Prostate gland (tissue), 2 donors: ENCODE results near the gene DUSP8. TPM values are rescaled to one million over a fixed set of nuclear protein-coding genes. Genes with fewer than 3 reads are reported as not detected.
"Not testable (repeated sequence)": the region's sequence is repeated elsewhere in the genome, so short reads cannot be mapped to it uniquely, and the experiment has no call there.

ENCODE experiments used
- DNase-seq: peaks from one replicate; pipeline ENCODE4 v3.0.0-alpha.2; 2019; ENCODE audit warnings: low spot score
- H3K27ac ChIP-seq, 2 donors: fragments of 200-600 bp; sonication (generic); 2 replicates each; pipeline ENCODE4 v1.5.1; 2017 to 2019
- H3K27me3 ChIP-seq: fragments of 200-600 bp; sonication (generic); replicated peaks from 2 replicates; pipeline ENCODE4 v1.5.1; 2019; ENCODE audit not compliant: insufficient read depth
- H3K36me3 ChIP-seq, 2 donors: fragments of 200-600 bp; sonication (generic); 1 replicate in 1 of 2; 2 replicates in 1 of 2; pipeline versions ENCODE4 v1.5.1 to v1.8.1; 2017 to 2019
- H3K4me1 ChIP-seq: fragments of 200-600 bp; sonication (generic); replicated peaks from 2 replicates; pipeline ENCODE4 v1.5.1; 2019
- H3K4me3 ChIP-seq, 2 donors: fragments of 200-600 bp; sonication (generic); 2 replicates each; pipeline ENCODE4 v1.5.1; 2017 to 2019
- H3K9me3 ChIP-seq: fragments of 200-600 bp; sonication (generic); 2 replicates; pipeline ENCODE4 v1.5.1; 2017
- CTCF ChIP-seq, 4 experiments: fragments of 200-600 bp in 2 of 4; fragments of 450-650 bp in 2 of 4; sonication (generic) in 2 of 4; IDR thresholded peaks; 1 replicate in 3 of 4; 2 replicates in 1 of 4; pipeline ENCODE4 v1.5.1; 2016 to 2019; ENCODE audit warnings: antibody characterized with exemption in 4 of 4, mild to moderate bottlenecking in 2 of 4, moderate library complexity in 2 of 4
- POLR2A ChIP-seq: fragments of 450-650 bp; IDR thresholded peaks from one replicate; pipeline ENCODE4 v1.6.1; 2016; ENCODE audit warnings: antibody characterized with exemption, mild to moderate bottlenecking
- POLR2AphosphoS5 ChIP-seq: sonication (generic); formaldehyde crosslinking; IDR thresholded peaks from one replicate; pipeline ENCODE4 v1.6.1; 2017; ENCODE audit warnings: antibody characterized with exemption
- WGBS: methylation state at CpG from one replicate; pipeline ENCODE4 v1.1.5; 2018; 5-methylcytosine and 5-hydroxymethylcytosine counted together
- intact Hi-C: fragments of 100-400 bp; cut with DNase I; formaldehyde crosslinking; loops from one replicate; pipeline ENCODE4 v1.14.2; 2022
- total RNA-seq, 2 donors: library from RNA; depleted of rRNA; stranded (reverse); fragments of >200 nt; gene quantifications; one replicate each; pipeline ENCODE4 v1.1.0, GENCODE V29; 2016

The DUSP8 gene
- total RNA-seq, 2 donors from 2014 or later = 8.8 to 17.2 TPM

- Histone ChIP-seq H3K36me3 (no peaks in the 10 kb centered on the region), H3K4me3 (no peak overlapping the region), H3K4me1 (no peaks in the 10 kb centered on the region), H3K9me3 (no peaks in the 10 kb centered on the region), H3K27me3 (no peaks in the 10 kb centered on the region), H3K27ac (no peak overlapping the region)
- 100% methylated on average over 4 of the region's 7 CpGs for WGBS
- no peak for DNase-seq
- intact Hi-C loops = no loop called here
- TF ChIP-seq CTCF (IDR thresholded peaks at IDR 0.05) = no peak
- no peak for TF ChIP-seq POLR2AphosphoS5
- no peak for TF ChIP-seq POLR2A
These were observed 32.6 kb upstream of the DUSP8 start for GRCh38 chr11:1604711-1605110.

- no peaks in the 10 kb centered on the region for H3K27me3 ChIP-seq
These were observed 32.1 kb upstream of the DUSP8 start for GRCh38 chr11:1604181-1604580.

GRCh38 chr11:1603629-1604028 lies 31.6 kb upstream of the DUSP8 start:
- Histone ChIP-seq H3K27me3 (no peaks in the 10 kb centered on the region), H3K4me3 (no peak overlapping the region), H3K27ac (no peak overlapping the region), H3K9me3 (no peaks in the 10 kb centered on the region), H3K36me3 (no peaks in the 10 kb centered on the region), H3K4me1 (no peaks in the 10 kb centered on the region)
- no peak for DNase-seq
- 81% methylated on average over 1 of the region's 1 CpG for WGBS
- intact Hi-C loops = no loop called here
- no peak for TF ChIP-seq CTCF (IDR thresholded peaks at IDR 0.05)
- TF ChIP-seq POLR2A = no peak
- TF ChIP-seq POLR2AphosphoS5 = no peak

More at GRCh38 chr11:1604181-1604580, 32.1 kb upstream of the DUSP8 start:
- Histone ChIP-seq H3K27ac (no peak overlapping the region), H3K4me3 (no peak overlapping the region), H3K9me3 (no peaks in the 10 kb centered on the region), H3K36me3 (no peaks in the 10 kb centered on the region), H3K4me1 (no peaks in the 10 kb centered on the region)
- DNase-seq = no peak
- WGBS = 92% methylated on average over 7 of the region's 11 CpGs
- intact Hi-C loops = no loop called here
- TF ChIP-seq POLR2AphosphoS5 (no peak), CTCF (IDR thresholded peaks at IDR 0.05) (no peak), POLR2A (no peak)

GRCh38 chr11:1601663-1602062 lies 29.6 kb upstream of the DUSP8 start:
- WGBS = 38% methylated on average over 3 of the region's 3 CpGs

GRCh38 chr11:1600626-1601025 lies 28.6 kb upstream of the DUSP8 start:
- H3K27ac ChIP-seq = no peak overlapping the region
- H3K4me3 ChIP-seq = no peak overlapping the region
- H3K4me1 ChIP-seq = no peaks in the 10 kb centered on the region
- H3K27me3 ChIP-seq = no peaks in the 10 kb centered on the region
- no peaks in the 10 kb centered on the region for H3K36me3 ChIP-seq
- WGBS = 79% methylated on average over 5 of the region's 5 CpGs
- DNase-seq = no peak
- no peak for TF ChIP-seq CTCF (IDR thresholded peaks at IDR 0.05)
- no peak for TF ChIP-seq POLR2A
- no peak for TF ChIP-seq POLR2AphosphoS5
- intact Hi-C loops = no loop called here
- no peaks in the 10 kb centered on the region for H3K9me3 ChIP-seq

More at GRCh38 chr11:1601663-1602062, 29.6 kb upstream of the DUSP8 start:
- intact Hi-C loops, H3K27me3 ChIP-seq, H3K9me3 ChIP-seq, DNase-seq, H3K4me1 ChIP-seq, H3K36me3 ChIP-seq, H3K27ac ChIP-seq, H3K4me3 ChIP-seq: not testable (repeated sequence)
